ENCODE results near the gene VSTM2B.

VSTM2B gene

GRCh38 chr19:29503140-29503758, 22.5 kb upstream of the VSTM2B start:
- TF ChIP-seq POLR2A (IDR thresholded peaks at IDR 0.05; ENCODE audit: extremely low read depth, insufficient read length): no peak
- TF ChIP-seq CTCF (IDR thresholded peaks at IDR 0.05; ENCODE audit: low read depth, low read length): no peak
- TF ChIP-seq MYC (IDR thresholded peaks at IDR 0.05; ENCODE audit: low read depth, low read length): no peak
- no peak for TF ChIP-seq MAX (IDR thresholded peaks at IDR 0.05; ENCODE audit: low read depth, low read length)
- no peak for DNase-seq (ENCODE audit: low read depth)
- H3K4me3 ChIP-seq (ENCODE audit: low read depth, low read length): no peak overlapping the region

- no peak for DNase-seq (ENCODE audit: low read depth)
- no peak for TF ChIP-seq CTCF (IDR thresholded peaks at IDR 0.05; ENCODE audit: low read depth, low read length)
- no peak for TF ChIP-seq POLR2A (IDR thresholded peaks at IDR 0.05; ENCODE audit: extremely low read depth, insufficient read length)
- no peak for TF ChIP-seq MAX (IDR thresholded peaks at IDR 0.05; ENCODE audit: low read depth, low read length)
- TF ChIP-seq MYC (IDR thresholded peaks at IDR 0.05; ENCODE audit: low read depth, low read length): no peak
- no peak overlapping the region for H3K4me3 ChIP-seq (ENCODE audit: low read depth, low read length)
Measured at GRCh38 chr19:29503785-29504184, 22.0 kb upstream of the VSTM2B start.

GRCh38 chr19:29504454-29504853, 21.3 kb upstream of the VSTM2B start:
- DNase-seq (ENCODE audit: low read depth): no peak
- TF ChIP-seq MYC (IDR thresholded peaks at IDR 0.05; ENCODE audit: low read depth, low read length) (no peak), MAX (IDR thresholded peaks at IDR 0.05; ENCODE audit: low read depth, low read length) (no peak), CTCF (IDR thresholded peaks at IDR 0.05; ENCODE audit: low read depth, low read length) (no peak), POLR2A (IDR thresholded peaks at IDR 0.05; ENCODE audit: extremely low read depth, insufficient read length) (no peak)
- no peak overlapping the region for H3K4me3 ChIP-seq (ENCODE audit: low read depth, low read length)

GRCh38 chr19:29505097-29505824, 20.5 kb upstream of the VSTM2B start:
- H3K4me3 ChIP-seq (ENCODE audit: low read depth, low read length): no peak overlapping the region
- DNase-seq (ENCODE audit: low read depth): no peak
- TF ChIP-seq POLR2A (IDR thresholded peaks at IDR 0.05; ENCODE audit: extremely low read depth, insufficient read length) (no peak), CTCF (IDR thresholded peaks at IDR 0.05; ENCODE audit: low read depth, low read length) (no peak), MYC (IDR thresholded peaks at IDR 0.05; ENCODE audit: low read depth, low read length) (no peak), MAX (IDR thresholded peaks at IDR 0.05; ENCODE audit: low read depth, low read length) (no peak)

- TF ChIP-seq MAX (IDR thresholded peaks at IDR 0.05; ENCODE audit: low read depth, low read length) (no peak), CTCF (IDR thresholded peaks at IDR 0.05; ENCODE audit: low read depth, low read length) (no peak)
- no peak overlapping the region for H3K4me3 ChIP-seq (ENCODE audit: low read depth, low read length)
- no peak for DNase-seq (ENCODE audit: low read depth)
Measured at GRCh38 chr19:29506619-29506911, 19.2 kb upstream of the VSTM2B start.
